Measurements from ENCODE around the gene ERO1B.

The ERO1B gene

GRCh38 chr1:236253918-236254637 is 27.7 kb downstream of the ERO1B start:
- no peak for DNase-seq (ENCODE audit: low read depth in 2 of 2, low spot score in 1 of 2)

DNA sequence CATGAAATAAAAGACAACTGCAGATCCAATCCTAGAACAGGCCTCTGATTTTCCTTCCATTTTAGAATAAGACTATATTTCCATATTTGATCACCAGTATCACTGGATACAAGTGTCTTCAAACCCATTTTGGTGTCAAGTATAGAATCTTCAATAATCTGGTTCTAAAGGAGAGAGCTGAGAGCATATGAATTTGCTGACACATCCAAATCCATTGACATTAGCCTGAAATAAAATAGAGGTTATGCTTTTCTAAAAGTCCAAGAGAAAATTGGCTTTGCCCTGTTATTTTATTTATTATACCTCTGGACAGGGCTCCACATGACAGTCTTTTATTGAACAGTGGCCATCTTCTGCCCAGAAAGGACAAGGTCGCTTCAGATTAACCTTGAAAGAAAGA is 28.6 kb downstream of the ERO1B start:
- DNase-seq (ENCODE audit: low read depth in 2 of 2, low spot score in 1 of 2): no peak

DNA sequence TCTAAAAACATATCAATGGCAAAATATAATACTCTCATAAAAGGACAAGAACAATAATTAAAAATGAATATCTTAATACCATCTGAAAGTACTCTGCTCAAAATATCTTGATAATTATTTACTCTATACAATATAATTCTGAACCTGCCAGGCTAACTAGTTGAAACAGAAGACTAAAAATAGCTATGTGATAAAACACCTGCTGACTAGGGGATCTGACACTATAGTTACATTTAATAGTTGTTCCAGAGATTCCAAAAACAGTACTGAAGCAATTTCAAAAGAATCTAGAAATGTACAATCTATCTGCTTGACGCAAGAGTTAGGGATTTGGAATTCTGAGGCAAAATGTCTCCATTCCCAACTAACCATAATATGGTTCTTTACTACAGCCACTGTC is 30.2 kb downstream of the ERO1B start:
- DNase-seq (ENCODE audit: low read depth in 2 of 2, low spot score in 1 of 2): no peak

DNA sequence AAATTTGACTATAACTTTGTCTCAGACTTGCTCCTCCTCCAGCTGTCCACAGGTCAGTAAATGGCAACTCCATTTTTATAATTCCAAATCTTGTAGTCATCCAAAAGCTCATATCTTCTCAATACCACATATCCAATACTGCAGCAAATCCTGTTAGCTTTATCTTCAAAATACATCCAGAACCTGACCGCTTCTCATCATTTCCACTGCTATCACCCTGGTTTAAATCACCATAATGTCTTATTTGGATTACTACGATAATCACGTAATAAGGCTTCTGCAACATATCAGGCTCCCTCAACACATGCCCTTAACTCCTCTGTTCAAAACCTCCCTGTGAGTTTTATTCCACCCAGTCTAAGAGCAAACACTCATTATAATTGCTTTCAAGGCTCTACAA is 34.5 kb downstream of the ERO1B start:
- DNase-seq (ENCODE audit: low read depth in 2 of 2, low spot score in 1 of 2): no peak

- no peak for DNase-seq (ENCODE audit: low read depth in 2 of 2, low spot score in 1 of 2)
Observed at GRCh38 chr1:236242568-236242967, 39.2 kb downstream of the ERO1B start.

DNA sequence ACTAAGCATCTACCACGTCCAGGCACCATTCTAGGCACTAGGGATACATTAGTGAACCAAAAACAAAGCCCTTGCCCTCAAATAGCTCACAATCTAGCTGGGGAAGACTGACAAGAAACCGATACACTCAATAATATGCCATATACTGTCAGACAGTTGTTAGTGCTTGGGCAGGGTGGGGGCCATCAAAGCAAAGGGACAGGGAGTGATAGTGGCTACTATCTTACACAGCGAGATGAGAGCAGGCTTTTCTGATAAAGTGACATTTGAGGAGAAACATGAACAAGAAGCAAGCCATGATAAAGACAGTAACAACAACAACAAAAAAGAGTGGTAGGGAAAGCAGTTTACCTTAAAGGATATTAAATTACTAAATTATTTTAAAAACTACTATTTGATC is 41.1 kb downstream of the ERO1B start:
- no peak for DNase-seq (ENCODE audit: low read depth in 2 of 2, low spot score in 1 of 2)

- no peak for DNase-seq (ENCODE audit: low read depth in 2 of 2, low spot score in 1 of 2)
Observed at GRCh38 chr1:236239092-236239585, 42.6 kb downstream of the ERO1B start.

- DNase-seq (ENCODE audit: low read depth in 2 of 2, low spot score in 1 of 2): no peak
Observed at GRCh38 chr1:236235116-236235515, 46.6 kb downstream of the ERO1B start.

DNA sequence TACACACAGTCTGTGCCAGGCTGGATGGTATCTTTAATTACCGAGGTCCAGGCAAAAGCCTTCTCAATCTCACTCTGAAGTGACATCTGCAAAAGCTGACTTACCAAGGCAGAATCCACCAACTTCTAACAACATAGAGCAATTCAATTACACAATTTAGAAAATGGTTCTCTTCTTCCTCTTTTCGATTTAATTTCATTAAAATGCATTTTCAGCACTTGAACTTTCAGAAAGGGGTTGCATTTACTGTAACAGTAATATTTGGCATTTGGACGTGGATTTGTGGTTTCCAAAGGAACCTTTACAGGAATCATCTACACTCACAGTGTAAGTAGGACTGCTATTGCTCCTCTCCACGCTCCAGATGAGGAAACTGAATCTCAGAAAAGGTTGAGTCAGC is 53.3 kb downstream of the ERO1B start:
- DNase-seq (ENCODE audit: low read depth in 2 of 2, low spot score in 1 of 2): no peak

- DNase-seq (ENCODE audit: low read depth in 2 of 2, low spot score in 1 of 2): no peak
Observed at GRCh38 chr1:236222632-236223031, 59.1 kb downstream of the ERO1B start.

GRCh38 chr1:236220473-236220872 is 61.3 kb downstream of the ERO1B start:
- DNase-seq (ENCODE audit: low read depth in 2 of 2, low spot score in 1 of 2): no peak

- no peak for DNase-seq (ENCODE audit: low read depth in 2 of 2, low spot score in 1 of 2)
Observed at GRCh38 chr1:236214761-236215160, 67.0 kb downstream of the ERO1B start.

- no peak for DNase-seq (ENCODE audit: low read depth in 2 of 2, low spot score in 1 of 2)
Observed at GRCh38 chr1:236213534-236213933, 68.2 kb downstream of the ERO1B start.

DNA sequence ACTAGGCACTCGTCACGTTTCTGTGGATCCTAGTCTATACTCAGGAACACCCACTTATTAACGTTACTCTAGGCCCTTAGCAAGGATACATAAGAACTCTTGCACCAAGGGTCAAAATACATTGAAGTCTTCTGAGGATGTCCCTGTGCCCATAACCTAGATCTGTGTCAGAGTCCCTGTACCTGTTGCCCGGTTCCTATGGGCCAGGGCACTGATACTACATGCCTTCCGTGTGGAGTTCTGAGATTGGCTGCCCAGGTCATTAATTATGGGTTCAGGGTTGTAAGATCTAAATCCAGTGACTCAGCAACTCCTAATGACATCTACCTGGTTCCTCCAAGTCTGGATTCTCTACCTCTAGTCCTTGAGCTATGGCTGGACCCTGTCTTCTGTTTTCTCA is 69.9 kb downstream of the ERO1B start:
- DNase-seq (ENCODE audit: low read depth in 2 of 2, low spot score in 1 of 2): no peak

DNA sequence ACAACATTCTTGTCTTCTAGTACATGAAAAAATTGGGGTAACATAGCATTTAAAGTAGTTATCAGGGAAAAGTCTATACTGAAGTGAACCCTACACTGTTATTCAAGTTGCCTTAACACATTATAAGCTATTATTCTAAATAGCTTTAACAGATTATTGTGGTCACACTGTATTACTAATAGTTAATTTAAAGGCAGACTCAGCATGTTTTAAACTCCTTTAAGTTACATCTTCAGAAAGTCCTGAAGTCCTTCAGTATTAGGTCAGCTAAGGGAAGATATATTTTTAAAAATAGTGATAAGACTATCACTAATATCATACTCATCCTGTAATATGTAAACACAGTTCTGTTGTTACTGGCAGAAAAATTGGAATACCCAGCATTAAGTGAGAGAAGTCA is 72.0 kb downstream of the ERO1B start:
- no peak for DNase-seq (ENCODE audit: low read depth in 2 of 2, low spot score in 1 of 2)

DNA sequence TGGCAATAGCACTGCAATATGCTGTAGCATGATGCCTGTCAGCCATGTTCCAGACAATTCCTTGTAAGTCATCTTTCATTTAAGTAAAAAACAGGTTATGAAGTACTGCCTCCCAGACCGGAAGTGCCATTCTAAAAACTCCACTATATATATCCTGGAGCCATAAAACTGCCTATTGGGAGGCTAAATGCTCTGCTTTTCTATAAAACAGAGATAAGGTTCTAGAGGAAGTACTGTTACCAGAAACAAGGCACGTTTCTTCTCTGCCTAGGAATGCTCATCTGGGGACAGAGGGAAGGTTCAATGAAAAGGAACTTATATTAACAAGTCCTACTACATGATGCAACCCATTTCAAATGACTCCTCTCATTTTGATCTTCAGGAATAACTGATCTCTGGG is 72.6 kb downstream of the ERO1B start:
- no peak for DNase-seq (ENCODE audit: low read depth in 2 of 2, low spot score in 1 of 2)

GRCh38 chr1:236207569-236207968 is 74.2 kb downstream of the ERO1B start:
- no peak for DNase-seq (ENCODE audit: low read depth in 2 of 2, low spot score in 1 of 2)

DNA sequence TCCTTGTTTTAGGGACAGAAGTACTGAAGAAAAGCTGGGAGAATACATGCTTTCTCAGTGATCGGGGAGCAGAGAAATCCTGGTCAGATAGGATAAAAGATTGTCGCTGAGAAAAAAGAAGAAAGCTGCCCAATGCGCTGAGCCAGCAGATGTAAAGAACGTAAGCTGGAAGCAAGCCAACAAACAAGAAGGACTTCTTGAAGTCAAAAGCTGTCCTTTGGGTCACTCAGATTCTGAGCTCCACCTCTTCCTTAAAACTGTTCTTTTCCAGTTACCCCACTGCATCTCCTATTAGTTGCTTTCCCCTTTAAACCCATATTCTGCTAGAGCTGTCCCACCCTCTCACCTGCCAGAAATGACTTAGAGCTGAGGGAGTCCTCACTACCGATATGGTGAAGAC is 74.6 kb downstream of the ERO1B start:
- no peak for DNase-seq (ENCODE audit: low read depth in 2 of 2, low spot score in 1 of 2)

DNA sequence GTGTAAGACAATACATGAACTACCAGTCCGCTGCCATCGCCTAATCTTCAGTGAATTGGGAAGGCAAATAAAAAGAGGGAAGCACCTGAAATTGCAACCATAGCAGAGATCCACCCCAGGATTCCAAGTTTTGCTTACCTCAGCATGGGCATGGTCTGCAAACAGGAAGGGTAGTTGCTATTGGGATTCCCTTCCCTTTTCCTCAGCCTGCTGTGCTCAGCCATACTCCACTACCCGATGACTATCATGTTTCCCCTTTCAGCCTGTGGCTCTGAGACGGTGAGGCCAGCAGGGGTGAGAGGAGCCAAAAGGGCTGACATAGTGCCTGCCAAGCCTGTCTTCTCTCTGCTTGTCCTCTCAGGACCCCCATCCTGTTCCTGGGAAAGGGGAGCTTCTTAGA is 75.2 kb downstream of the ERO1B start:
- DNase-seq (ENCODE audit: low read depth in 2 of 2, low spot score in 1 of 2): no peak

GRCh38 chr1:236204656-236205055 is 77.1 kb downstream of the ERO1B start:
- no peak for DNase-seq (ENCODE audit: low read depth in 2 of 2, low spot score in 1 of 2)

DNA sequence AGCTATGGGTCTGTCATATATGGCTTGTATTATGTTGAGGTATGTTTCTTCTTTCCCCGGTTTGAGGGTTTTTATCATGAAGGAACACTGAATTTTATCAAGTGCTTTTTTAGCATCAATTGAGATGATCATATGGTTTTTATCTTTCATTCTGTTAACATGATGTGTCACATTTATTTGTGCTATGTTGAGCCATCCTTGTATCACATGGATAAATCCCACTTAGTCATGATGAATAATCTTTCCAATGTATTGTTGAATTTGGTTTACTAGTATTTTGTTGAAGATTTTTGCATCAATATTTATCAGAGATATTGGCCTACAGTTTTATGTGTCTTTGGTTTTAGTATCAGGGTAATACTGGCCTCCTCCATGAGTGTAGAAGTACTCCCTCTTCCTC is 77.7 kb downstream of the ERO1B start:
- DNase-seq (ENCODE audit: low read depth in 2 of 2, low spot score in 1 of 2): no peak

GRCh38 chr1:236201786-236202185 is 80.0 kb downstream of the ERO1B start:
- no peak for DNase-seq (ENCODE audit: low read depth in 2 of 2, low spot score in 1 of 2)

GRCh38 chr1:236200925-236201324 is 80.8 kb downstream of the ERO1B start:
- no peak for DNase-seq (ENCODE audit: low read depth in 2 of 2, low spot score in 1 of 2)
